Measurements from ENCODE around the gene SEPTIN11. TPM values are rescaled to one million over a fixed set of nuclear protein-coding genes. Genes with fewer than 3 reads are reported as not detected.
"Not testable (repeated sequence)": the region's sequence is repeated elsewhere in the genome, so short reads cannot be mapped to it uniquely, and the experiment has no call there.

SEPTIN11 gene
- total RNA-seq, 1 donor from 2014 or later = 623 TPM

DNA sequence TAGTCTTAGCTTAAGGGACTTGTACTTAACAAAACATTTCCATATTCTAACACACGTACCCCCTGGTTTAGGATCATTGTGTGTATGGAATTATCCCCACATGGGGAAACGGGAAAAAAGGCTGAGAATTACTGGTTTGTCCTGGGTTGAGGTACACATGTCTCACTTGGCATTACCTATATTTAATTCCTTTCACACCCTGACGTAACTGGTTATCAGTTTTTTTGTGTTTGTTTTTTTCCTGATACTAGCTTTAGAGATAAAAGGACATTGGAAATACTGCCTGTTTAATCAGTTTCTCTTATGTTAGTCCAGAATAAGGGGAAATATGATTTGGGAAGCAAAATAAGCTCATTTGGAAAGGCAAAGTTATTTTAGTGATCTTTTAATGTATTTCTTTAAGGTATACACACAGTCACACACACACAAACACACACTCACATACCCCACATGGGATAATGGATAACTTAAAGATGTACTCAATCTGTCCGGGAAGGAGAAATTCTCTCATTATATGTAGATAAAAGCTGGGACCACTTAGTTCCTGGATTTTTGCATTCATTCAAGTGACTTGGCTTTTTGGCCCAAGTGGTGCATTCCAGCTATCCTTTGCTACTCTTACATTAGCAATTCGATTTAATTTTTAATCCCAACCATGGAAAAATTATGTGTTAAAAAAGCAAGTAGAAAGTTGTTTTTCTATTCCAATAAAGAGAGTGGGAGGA is 13.0 kb downstream of the SEPTIN11 start:
- no peak overlapping the region for H3K9ac ChIP-seq (ENCODE audit: low read length)
- peaks cover 80% of the 10 kb centered on the region for H4K20me1 ChIP-seq (ENCODE audit: insufficient read depth, low read length)
- H3K4me2 ChIP-seq (ENCODE audit: low read length) = no peak overlapping the region
- H3K4me3 ChIP-seq (ENCODE audit: insufficient read depth, low read depth, low read length) = no peak overlapping the region
- Mint-ChIP-seq H3K4me3 (ENCODE audit: unreplicated experiment) (no peak overlapping the region), H3K27ac (ENCODE audit: unreplicated experiment) (no peak overlapping the region), H3K27me3 (ENCODE audit: low read depth, unreplicated experiment) (no peaks in the 10 kb centered on the region), H3K36me3 (ENCODE audit: low read depth, unreplicated experiment) (peaks cover 24% of the 10 kb centered on the region), H3K4me1 (ENCODE audit: low read depth, unreplicated experiment) (peaks cover 39% of the 10 kb centered on the region), H3K9me3 (ENCODE audit: unreplicated experiment) (no peaks in the 10 kb centered on the region)
- TF ChIP-seq EZH2 (IDR thresholded peaks at IDR 0.05; ENCODE audit: insufficient read depth, low read length) = no peak
- TF ChIP-seq, protein P1, sequence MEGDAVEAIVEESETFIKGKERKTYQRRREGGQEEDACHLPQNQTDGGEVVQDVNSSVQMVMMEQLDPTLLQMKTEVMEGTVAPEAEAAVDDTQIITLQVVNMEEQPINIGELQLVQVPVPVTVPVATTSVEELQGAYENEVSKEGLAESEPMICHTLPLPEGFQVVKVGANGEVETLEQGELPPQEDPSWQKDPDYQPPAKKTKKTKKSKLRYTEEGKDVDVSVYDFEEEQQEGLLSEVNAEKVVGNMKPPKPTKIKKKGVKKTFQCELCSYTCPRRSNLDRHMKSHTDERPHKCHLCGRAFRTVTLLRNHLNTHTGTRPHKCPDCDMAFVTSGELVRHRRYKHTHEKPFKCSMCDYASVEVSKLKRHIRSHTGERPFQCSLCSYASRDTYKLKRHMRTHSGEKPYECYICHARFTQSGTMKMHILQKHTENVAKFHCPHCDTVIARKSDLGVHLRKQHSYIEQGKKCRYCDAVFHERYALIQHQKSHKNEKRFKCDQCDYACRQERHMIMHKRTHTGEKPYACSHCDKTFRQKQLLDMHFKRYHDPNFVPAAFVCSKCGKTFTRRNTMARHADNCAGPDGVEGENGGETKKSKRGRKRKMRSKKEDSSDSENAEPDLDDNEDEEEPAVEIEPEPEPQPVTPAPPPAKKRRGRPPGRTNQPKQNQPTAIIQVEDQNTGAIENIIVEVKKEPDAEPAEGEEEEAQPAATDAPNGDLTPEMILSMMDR (IDR thresholded peaks at IDR 0.05; ENCODE audit: insufficient read depth, low read depth, low read length) = no peak
- H3K27me3 ChIP-seq (ENCODE audit: insufficient read depth, low read length) = no peaks in the 10 kb centered on the region
- no peak for DNase-seq (ENCODE audit: low read depth)
- H2AFZ ChIP-seq (ENCODE audit: low read depth, low read length) = no peak overlapping the region
- H3K79me2 ChIP-seq (ENCODE audit: insufficient read depth, low read length) = peaks cover 95% of the 10 kb centered on the region
- H3K36me3 ChIP-seq (ENCODE audit: insufficient read depth, low read length) = peaks cover 2% of the 10 kb centered on the region
- FAIRE-seq = no peak
- H3K9me3 ChIP-seq (ENCODE audit: insufficient read depth, low read depth, low read length) = no peaks in the 10 kb centered on the region
- no peak overlapping the region for H3K27ac ChIP-seq (ENCODE audit: low read depth, low read length)
- peaks cover 3% of the 10 kb centered on the region for H3K4me1 ChIP-seq (ENCODE audit: insufficient read depth, low read length)

DNA sequence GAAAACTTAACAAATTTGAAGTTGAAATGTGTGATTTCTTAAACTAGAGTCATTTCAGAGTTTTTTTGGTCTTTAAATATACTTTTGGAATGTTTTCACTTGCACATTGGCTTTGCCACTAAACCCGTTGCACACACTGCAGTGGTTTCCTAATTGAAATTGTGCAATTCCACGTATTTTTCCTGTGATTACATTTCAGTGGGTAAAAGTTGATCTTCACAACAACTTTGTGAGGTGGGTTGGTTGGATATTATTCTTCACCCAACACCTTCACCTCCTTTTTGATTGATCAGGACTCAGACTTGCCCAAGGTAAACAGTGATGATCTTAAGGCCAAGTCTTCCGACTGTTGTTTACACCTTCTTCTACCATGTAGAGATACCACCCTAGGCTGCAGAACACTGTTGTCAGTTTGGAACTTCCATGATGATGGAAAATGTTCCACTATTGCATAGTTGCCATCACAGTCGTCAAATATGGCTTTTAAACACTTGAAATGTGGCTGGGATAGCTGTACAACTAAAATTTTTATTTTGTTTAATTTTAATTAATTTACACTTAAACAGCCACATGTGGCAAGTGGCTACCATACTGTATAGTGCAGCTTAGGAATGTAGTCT is 13.7 kb downstream of the SEPTIN11 start:
- Mint-ChIP-seq H3K4me3 (ENCODE audit: unreplicated experiment) (no peak overlapping the region), H3K27ac (ENCODE audit: unreplicated experiment) (peak overlapping the region; percentile 12), H3K36me3 (ENCODE audit: low read depth, unreplicated experiment) (peaks cover 26% of the 10 kb centered on the region), H3K9me3 (ENCODE audit: unreplicated experiment) (no peaks in the 10 kb centered on the region), H3K27me3 (ENCODE audit: low read depth, unreplicated experiment) (no peaks in the 10 kb centered on the region), H3K4me1 (ENCODE audit: low read depth, unreplicated experiment) (peaks cover 37% of the 10 kb centered on the region)
- Histone ChIP-seq H3K4me3 (ENCODE audit: insufficient read depth, low read depth, low read length) (no peak overlapping the region), H3K9me3 (ENCODE audit: insufficient read depth, low read depth, low read length) (no peaks in the 10 kb centered on the region), H3K79me2 (ENCODE audit: insufficient read depth, low read length) (peaks cover 95% of the 10 kb centered on the region), H2AFZ (ENCODE audit: low read depth, low read length) (no peak overlapping the region), H3K9ac (ENCODE audit: low read length) (no peak overlapping the region), H3K27me3 (ENCODE audit: insufficient read depth, low read length) (no peaks in the 10 kb centered on the region), H3K4me2 (ENCODE audit: low read length) (no peak overlapping the region), H4K20me1 (ENCODE audit: insufficient read depth, low read length) (peaks cover 80% of the 10 kb centered on the region), H3K27ac (ENCODE audit: low read depth, low read length) (no peak overlapping the region), H3K4me1 (ENCODE audit: insufficient read depth, low read length) (peaks cover 3% of the 10 kb centered on the region), H3K36me3 (ENCODE audit: insufficient read depth, low read length) (no peaks in the 10 kb centered on the region)
- FAIRE-seq (no peak), DNase-seq (ENCODE audit: low read depth) (no peak)
- TF ChIP-seq EZH2 (IDR thresholded peaks at IDR 0.05; ENCODE audit: insufficient read depth, low read length) = no peak
- TF ChIP-seq, protein P1 (IDR thresholded peaks at IDR 0.05; ENCODE audit: insufficient read depth, low read depth, low read length) = no peak

DNA sequence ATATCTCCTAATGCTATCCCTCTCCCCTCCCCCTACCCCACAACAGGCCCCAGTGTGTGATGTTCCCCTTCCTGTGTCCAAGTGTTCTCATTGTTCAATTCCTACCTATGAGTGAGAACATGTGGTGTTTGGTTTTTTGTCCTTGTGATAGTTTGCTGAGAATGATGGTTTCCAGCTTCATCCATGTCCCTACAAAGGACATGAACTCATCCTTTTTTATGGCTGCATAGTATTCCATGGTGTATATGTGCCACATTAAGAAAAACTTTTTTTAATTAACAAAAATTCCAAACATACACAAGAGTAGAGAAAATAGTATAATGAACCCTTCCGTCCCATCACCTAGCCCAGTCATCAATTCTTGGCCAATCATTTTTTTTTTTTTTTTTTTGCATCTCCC is 14.4 kb downstream of the SEPTIN11 start:
- H3K4me2 ChIP-seq (ENCODE audit: low read length); H3K9ac ChIP-seq (ENCODE audit: low read length); H3K4me3 Mint-ChIP-seq (ENCODE audit: unreplicated experiment); H3K9me3 ChIP-seq (ENCODE audit: insufficient read depth, low read depth, low read length); FAIRE-seq; H3K27ac ChIP-seq (ENCODE audit: low read depth, low read length); H3K9me3 Mint-ChIP-seq (ENCODE audit: unreplicated experiment); DNase-seq (ENCODE audit: low read depth); H3K4me1 ChIP-seq (ENCODE audit: insufficient read depth, low read length); H2AFZ ChIP-seq (ENCODE audit: low read depth, low read length); H3K4me3 ChIP-seq (ENCODE audit: insufficient read depth, low read depth, low read length); H3K27me3 Mint-ChIP-seq (ENCODE audit: low read depth, unreplicated experiment); H3K36me3 ChIP-seq (ENCODE audit: insufficient read depth, low read length); H3K27ac Mint-ChIP-seq (ENCODE audit: unreplicated experiment); H3K27me3 ChIP-seq (ENCODE audit: insufficient read depth, low read length): not testable (repeated sequence)
- Mint-ChIP-seq H3K36me3 (ENCODE audit: low read depth, unreplicated experiment) (peaks cover 28% of the 10 kb centered on the region), H3K4me1 (ENCODE audit: low read depth, unreplicated experiment) (peaks cover 37% of the 10 kb centered on the region)
- H3K79me2 ChIP-seq (ENCODE audit: insufficient read depth, low read length) = peaks cover 95% of the 10 kb centered on the region
- H4K20me1 ChIP-seq (ENCODE audit: insufficient read depth, low read length) = peaks cover 81% of the 10 kb centered on the region
